SK-N-SH (cell line): Measurements from ENCODE around the gene ADIG.

ENCODE experiments used
- EP300 ChIP-seq, 2 experiments: IDR thresholded peaks; 2 replicates each; pipeline versions ENCODE4 v1.4.0 to v1.6.1; 2012; ENCODE audit warnings: borderline replicate concordance in 1 of 2, low read depth in 1 of 2, low read length in 1 of 2
- EZH2phosphoT487 ChIP-seq: fragments of 200-600 bp; sonication (generic); IDR thresholded peaks from 2 replicates; pipeline ENCODE4 v1.6.1; 2017; ENCODE audit warnings: low read depth, mixed run types, mild to moderate bottlenecking, antibody characterized with exemption, moderate library complexity, borderline replicate concordance
- MEF2A ChIP-seq: IDR thresholded peaks from 2 replicates; pipeline ENCODE4 v1.4.0; 2012; ENCODE audit warnings: low read depth, borderline replicate concordance
- NRF1 ChIP-seq: IDR thresholded peaks from 2 replicates; pipeline ENCODE4 v1.6.1; 2012; ENCODE audit warnings: low read depth, mild to moderate bottlenecking, low read length
- POLR2AphosphoS5 ChIP-seq: IDR thresholded peaks from 2 replicates; pipeline ENCODE4 v1.6.1; 2012; ENCODE audit warnings: low read depth, low read length
- RAD21 ChIP-seq: IDR thresholded peaks from 2 replicates; pipeline ENCODE4 v1.6.1; 2012; ENCODE audit warnings: mild to moderate bottlenecking, low read length
- RXRA ChIP-seq: IDR thresholded peaks from 2 replicates; pipeline ENCODE4 v1.4.0; 2012; ENCODE audit warnings: low read depth, mild to moderate bottlenecking, borderline replicate concordance
- TCF12 ChIP-seq: IDR thresholded peaks from 2 replicates; pipeline ENCODE4 v1.4.0; 2012
- YY1 ChIP-seq: IDR thresholded peaks from 2 replicates; pipeline ENCODE4 v1.4.0; 2012; ENCODE audit warnings: low read depth, mild to moderate bottlenecking
- TF ChIP-seq, protein P1 (sequence below): fragments of 200-600 bp; sonication (generic); IDR thresholded peaks from 2 replicates; pipeline ENCODE4 v1.6.1; 2017; ENCODE audit warnings: antibody characterized with exemption, mild to moderate bottlenecking, moderate library complexity
- TF ChIP-seq, protein P2 (sequence below): IDR thresholded peaks from 2 replicates; pipeline ENCODE4; 2012
- TF ChIP-seq, protein P3 (sequence below): IDR thresholded peaks from 2 replicates; pipeline ENCODE4 v1.6.1; 2012; ENCODE audit warnings: mild to moderate bottlenecking, low read depth, low read length, moderate library complexity
- TF ChIP-seq, protein P4 (sequence below): fragments of 150-350 bp; IDR thresholded peaks from 2 replicates; pipeline ENCODE4 v1.6.1; 2017; ENCODE audit warnings: antibody characterized with exemption, low read length, low read depth, borderline replicate concordance

DNA sequence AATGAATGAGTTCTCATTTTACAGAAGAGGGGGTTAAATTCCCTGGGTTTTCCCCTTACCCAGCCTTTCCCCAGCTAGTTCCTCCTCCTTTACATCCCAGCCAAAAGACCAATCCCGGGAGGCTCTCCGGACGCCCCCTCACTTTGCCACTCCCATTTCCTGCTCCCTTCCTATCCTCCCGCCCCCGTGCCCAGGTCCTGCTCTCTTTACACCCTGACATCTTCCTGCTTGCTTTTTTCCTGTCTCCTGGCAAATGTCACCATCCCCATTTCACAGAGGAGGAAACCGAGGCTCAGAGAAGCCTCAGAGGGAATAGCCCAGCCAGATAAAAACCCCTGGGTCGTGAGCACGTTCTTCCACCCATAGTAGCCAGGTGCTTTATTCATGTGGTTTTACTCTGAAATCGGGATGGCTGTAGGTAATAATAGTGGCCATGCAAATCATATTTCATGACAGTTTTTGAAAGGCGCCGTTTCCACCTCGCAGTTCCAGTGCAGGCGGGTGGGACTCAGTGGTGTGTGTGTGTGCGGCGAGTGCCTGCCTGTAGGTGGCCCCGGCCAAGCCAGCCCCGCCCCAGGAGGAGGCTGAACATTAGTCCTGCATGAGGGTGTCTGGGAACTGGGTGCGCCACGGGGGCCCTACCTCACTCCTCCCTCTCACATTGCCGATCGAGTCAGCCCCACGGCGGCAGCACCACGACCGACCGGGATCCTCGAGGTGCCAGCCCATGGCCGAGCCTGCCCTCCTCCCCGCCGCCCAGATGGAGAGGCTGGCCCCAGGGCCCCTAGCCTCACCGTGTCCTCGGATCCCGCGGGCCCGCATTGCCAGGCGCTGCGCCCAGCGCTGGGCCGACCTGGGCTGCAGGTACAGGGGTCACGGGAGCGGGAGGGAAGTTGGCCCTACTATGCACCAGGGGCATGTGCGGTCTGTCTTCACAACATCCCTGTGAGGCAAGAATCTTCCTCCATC, 20.5 kb downstream of the ADIG start, which contains the start of gene ARHGAP40:
- TF ChIP-seq RAD21 = no peak
- no peak for TF ChIP-seq TCF12
- no peak for TF ChIP-seq EP300 (IDR thresholded peaks at IDR 0.05; ENCODE audit: borderline replicate concordance in 1 of 2, low read depth in 1 of 2, low read length in 1 of 2)
- no peak for TF ChIP-seq YY1
- TF ChIP-seq, protein P1, sequence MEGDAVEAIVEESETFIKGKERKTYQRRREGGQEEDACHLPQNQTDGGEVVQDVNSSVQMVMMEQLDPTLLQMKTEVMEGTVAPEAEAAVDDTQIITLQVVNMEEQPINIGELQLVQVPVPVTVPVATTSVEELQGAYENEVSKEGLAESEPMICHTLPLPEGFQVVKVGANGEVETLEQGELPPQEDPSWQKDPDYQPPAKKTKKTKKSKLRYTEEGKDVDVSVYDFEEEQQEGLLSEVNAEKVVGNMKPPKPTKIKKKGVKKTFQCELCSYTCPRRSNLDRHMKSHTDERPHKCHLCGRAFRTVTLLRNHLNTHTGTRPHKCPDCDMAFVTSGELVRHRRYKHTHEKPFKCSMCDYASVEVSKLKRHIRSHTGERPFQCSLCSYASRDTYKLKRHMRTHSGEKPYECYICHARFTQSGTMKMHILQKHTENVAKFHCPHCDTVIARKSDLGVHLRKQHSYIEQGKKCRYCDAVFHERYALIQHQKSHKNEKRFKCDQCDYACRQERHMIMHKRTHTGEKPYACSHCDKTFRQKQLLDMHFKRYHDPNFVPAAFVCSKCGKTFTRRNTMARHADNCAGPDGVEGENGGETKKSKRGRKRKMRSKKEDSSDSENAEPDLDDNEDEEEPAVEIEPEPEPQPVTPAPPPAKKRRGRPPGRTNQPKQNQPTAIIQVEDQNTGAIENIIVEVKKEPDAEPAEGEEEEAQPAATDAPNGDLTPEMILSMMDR = peak; percentile 19; the same call in 1 of the 2 replicates
- TF ChIP-seq MEF2A = no peak
- TF ChIP-seq, protein P2, sequence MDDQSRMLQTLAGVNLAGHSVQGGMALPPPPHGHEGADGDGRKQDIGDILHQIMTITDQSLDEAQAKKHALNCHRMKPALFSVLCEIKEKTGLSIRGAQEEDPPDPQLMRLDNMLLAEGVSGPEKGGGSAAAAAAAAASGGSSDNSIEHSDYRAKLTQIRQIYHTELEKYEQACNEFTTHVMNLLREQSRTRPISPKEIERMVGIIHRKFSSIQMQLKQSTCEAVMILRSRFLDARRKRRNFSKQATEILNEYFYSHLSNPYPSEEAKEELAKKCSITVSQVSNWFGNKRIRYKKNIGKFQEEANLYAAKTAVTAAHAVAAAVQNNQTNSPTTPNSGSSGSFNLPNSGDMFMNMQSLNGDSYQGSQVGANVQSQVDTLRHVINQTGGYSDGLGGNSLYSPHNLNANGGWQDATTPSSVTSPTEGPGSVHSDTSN = no peak
- TF ChIP-seq EZH2phosphoT487 = no peak
- no peak for TF ChIP-seq POLR2AphosphoS5
- TF ChIP-seq, protein P3, sequence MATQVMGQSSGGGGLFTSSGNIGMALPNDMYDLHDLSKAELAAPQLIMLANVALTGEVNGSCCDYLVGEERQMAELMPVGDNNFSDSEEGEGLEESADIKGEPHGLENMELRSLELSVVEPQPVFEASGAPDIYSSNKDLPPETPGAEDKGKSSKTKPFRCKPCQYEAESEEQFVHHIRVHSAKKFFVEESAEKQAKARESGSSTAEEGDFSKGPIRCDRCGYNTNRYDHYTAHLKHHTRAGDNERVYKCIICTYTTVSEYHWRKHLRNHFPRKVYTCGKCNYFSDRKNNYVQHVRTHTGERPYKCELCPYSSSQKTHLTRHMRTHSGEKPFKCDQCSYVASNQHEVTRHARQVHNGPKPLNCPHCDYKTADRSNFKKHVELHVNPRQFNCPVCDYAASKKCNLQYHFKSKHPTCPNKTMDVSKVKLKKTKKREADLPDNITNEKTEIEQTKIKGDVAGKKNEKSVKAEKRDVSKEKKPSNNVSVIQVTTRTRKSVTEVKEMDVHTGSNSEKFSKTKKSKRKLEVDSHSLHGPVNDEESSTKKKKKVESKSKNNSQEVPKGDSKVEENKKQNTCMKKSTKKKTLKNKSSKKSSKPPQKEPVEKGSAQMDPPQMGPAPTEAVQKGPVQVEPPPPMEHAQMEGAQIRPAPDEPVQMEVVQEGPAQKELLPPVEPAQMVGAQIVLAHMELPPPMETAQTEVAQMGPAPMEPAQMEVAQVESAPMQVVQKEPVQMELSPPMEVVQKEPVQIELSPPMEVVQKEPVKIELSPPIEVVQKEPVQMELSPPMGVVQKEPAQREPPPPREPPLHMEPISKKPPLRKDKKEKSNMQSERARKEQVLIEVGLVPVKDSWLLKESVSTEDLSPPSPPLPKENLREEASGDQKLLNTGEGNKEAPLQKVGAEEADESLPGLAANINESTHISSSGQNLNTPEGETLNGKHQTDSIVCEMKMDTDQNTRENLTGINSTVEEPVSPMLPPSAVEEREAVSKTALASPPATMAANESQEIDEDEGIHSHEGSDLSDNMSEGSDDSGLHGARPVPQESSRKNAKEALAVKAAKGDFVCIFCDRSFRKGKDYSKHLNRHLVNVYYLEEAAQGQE = no peak
- no peak for TF ChIP-seq RXRA
- TF ChIP-seq NRF1 = no peak
- TF ChIP-seq, protein P4, sequence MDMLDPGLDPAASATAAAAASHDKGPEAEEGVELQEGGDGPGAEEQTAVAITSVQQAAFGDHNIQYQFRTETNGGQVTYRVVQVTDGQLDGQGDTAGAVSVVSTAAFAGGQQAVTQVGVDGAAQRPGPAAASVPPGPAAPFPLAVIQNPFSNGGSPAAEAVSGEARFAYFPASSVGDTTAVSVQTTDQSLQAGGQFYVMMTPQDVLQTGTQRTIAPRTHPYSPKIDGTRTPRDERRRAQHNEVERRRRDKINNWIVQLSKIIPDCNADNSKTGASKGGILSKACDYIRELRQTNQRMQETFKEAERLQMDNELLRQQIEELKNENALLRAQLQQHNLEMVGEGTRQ = no peak
